NT2/D1 (cell line): ENCODE results near the gene PNRC1.
"Not testable (repeated sequence)": the region's sequence is repeated elsewhere in the genome, so short reads cannot be mapped to it uniquely, and the experiment has no call there.

Source experiments
- SUZ12 ChIP-seq: IDR thresholded peaks from 2 replicates; pipeline ENCODE4 v1.6.1; 2011; ENCODE audit not compliant: insufficient read length, insufficient read depth; ENCODE audit errors: extremely low read depth
- YY1 ChIP-seq: IDR thresholded peaks from 2 replicates; pipeline ENCODE4 v1.6.1; 2011; ENCODE audit not compliant: insufficient read length, insufficient read depth

DNA sequence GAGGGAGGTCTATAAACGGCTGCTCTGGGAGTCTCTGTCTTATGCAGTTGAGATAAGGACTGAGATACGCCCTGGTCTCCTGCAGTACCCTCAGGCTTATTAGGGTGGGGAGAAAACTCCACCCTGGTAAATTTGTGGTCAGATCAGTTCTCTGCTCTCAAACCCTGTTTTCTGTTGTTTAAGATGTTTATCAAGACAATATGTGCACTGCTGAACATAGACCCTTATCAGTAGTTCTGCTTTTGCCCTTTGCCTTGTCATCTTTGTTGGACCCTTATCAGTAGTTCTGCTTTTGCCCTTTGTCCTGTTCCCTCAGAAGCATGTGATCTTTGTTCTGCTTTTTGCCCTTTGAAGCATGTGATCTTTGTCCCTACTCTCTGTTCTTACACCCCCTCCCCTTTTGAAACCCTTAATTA lies 47.7 kb downstream of the PNRC1 start:
- TF ChIP-seq SUZ12, YY1: not testable (repeated sequence)
